Thymus (tissue), 14 donors: ENCODE results near the gene IGF2BP2. TPM values are rescaled to one million over a fixed set of nuclear protein-coding genes. Genes with fewer than 3 reads are reported as not detected.

Experiments
- DNase-seq, 9 donors: peaks; one replicate each; pipeline ENCODE4 v3.0.0-alpha.2; 2013; ENCODE audit warnings: low spot score in 9 of 9, low read depth in 6 of 9, missing footprints in 1 of 9
- H3K27ac ChIP-seq, 2 donors: one replicate each; pipeline ENCODE4 v1.5.1; 2013; ENCODE audit warnings: control low read depth in 1 of 2, low read depth in 1 of 2, low read length in 1 of 2, mild to moderate bottlenecking in 1 of 2, moderate library complexity in 1 of 2
- H3K27me3 ChIP-seq, 2 donors: one replicate each; pipeline ENCODE4 v1.5.1; 2013; ENCODE audit warnings: low read length in 1 of 2; ENCODE audit not compliant: control insufficient read depth in 2 of 2, insufficient read depth in 1 of 2
- H3K36me3 ChIP-seq, 2 donors: one replicate each; pipeline ENCODE4 v1.5.1; 2013; ENCODE audit warnings: low read length in 1 of 2, mild to moderate bottlenecking in 1 of 2, moderate library complexity in 1 of 2; ENCODE audit not compliant: control insufficient read depth in 2 of 2, insufficient read depth in 2 of 2
- H3K4me1 ChIP-seq, 2 donors: one replicate each; pipeline ENCODE4 v1.5.1; 2013; ENCODE audit warnings: low read length in 2 of 2; ENCODE audit not compliant: control insufficient read depth in 2 of 2, insufficient read depth in 2 of 2
- H3K4me3 ChIP-seq, 2 donors: one replicate each; pipeline ENCODE4 v1.5.1; 2013; ENCODE audit warnings: low read length in 2 of 2, control low read depth in 1 of 2, mild to moderate bottlenecking in 1 of 2
- H3K9me3 ChIP-seq, 2 donors: one replicate each; pipeline ENCODE4 v1.5.1; 2013; ENCODE audit warnings: low read length in 1 of 2, mild to moderate bottlenecking in 1 of 2; ENCODE audit not compliant: control insufficient read depth in 2 of 2, insufficient read depth in 1 of 2
- WGBS: extraction: QIAGEN DNeasy Blood & Tissue Kit; methylation state at CpG from one replicate; pipeline ENCODE4 v1.1.7; 2013; 5-methylcytosine and 5-hydroxymethylcytosine counted together
- long read RNA-seq, 10 donors: transcript quantifications; one replicate each; lab custom pipeline, GENCODE V29; 2026
- polyA plus RNA-seq: library from polyadenylated mRNA; stranded (reverse); fragments of 200-250 nt; gene quantifications from one replicate; pipeline ENCODE4 v1.2.3, GENCODE V29; 2013
- total RNA-seq: library from RNA; stranded (reverse); fragments of 120-200 nt; gene quantifications from one replicate; pipeline ENCODE4 v1.2.4, GENCODE V29; 2013
- donor health status: healthy.

Gene IGF2BP2
- total RNA-seq (12.1 TPM), polyA plus RNA-seq (2.0 TPM)
- long read RNA-seq, donor 1 = 0 reads
- long read RNA-seq, donor 2 = 0 reads
- long read RNA-seq, donor 3 = 0 reads
- long read RNA-seq, donor 4, partial matches to known transcripts = 0 of 2 reads
- long read RNA-seq, donor 4, other reads (novel, unspliced or antisense) = 0 of 2 reads
- long read RNA-seq, donor 5, partial matches to known transcripts = 0 of 3 reads
- long read RNA-seq, donor 5, other reads (novel, unspliced or antisense) = 0 of 3 reads
- long read RNA-seq, donor 6, partial matches to known transcripts = 0 of 1 reads
- long read RNA-seq, donor 6, other reads (novel, unspliced or antisense) = 0 of 1 reads
- long read RNA-seq, donor 7 = 0 reads
- long read RNA-seq, donor 8, partial matches to known transcripts = 0 of 1 reads
- long read RNA-seq, donor 8, other reads (novel, unspliced or antisense) = 0 of 1 reads
- long read RNA-seq, donor 9, partial matches to known transcripts = 0 of 1 reads
- long read RNA-seq, donor 9, other reads (novel, unspliced or antisense) = 0 of 1 reads
- long read RNA-seq, donor 10, partial matches to known transcripts = 0 of 2 reads
- long read RNA-seq, donor 10, other reads (novel, unspliced or antisense) = 0 of 2 reads

DNA sequence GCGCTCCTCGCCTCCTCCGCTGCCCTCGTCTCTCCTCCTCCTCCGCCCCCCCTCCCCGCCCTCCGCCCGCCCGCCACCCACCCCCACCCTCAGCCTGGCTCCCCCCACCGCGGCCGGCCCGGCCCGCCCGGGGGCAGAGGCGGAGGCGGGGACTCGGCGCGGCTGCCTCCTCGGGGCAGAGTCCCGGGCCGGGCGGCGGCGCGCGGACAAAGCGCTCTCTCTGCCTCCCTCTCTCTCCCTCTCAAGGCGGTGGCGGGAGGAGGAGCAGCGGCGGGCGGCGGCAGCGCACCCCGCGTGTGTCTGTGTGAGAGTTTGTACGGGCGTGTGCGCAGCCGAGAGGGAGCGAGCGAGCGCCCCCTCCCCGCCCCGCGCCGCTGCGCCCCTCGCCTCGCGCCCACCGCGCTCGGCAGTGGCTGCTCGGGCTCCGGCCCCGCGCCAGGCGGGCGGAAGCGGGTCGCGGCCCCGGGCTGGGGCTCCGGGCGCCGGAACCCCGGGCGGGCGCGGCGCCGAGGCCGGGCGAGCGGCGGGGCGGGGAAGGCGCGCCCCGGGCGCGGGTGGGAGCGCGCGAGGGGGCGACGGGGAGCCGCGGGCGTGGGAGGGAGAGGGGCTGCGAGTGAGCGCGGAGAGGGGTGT lies at the start of gene IGF2BP2:
IGF2BP2 (minus strand) TSS at position 37 of the 633 bp plus-strand sequence. CDS start 82 bp downstream, outside the sequence.
- Histone ChIP-seq H3K27me3 (peaks cover 18 to 33% of the 10 kb centered on the region in 2 donors), H3K4me3 (peak within 1 kb of the TSS; percentile 79 to 88), H3K36me3 (no peaks in the 10 kb centered on the region), H3K27ac (peak within 1 kb of the TSS; percentile 18 to 74), H3K9me3 (no peaks in the 10 kb centered on the region), H3K4me1 (peaks cover 7% of the 10 kb centered on the region in 2 donors)
- DNase-seq = peak in 7 of 9 donors; percentile 19 to 82 (median 53)
- WGBS = under 1% methylated on average over 95 of the region's 96 CpGs

DNA sequence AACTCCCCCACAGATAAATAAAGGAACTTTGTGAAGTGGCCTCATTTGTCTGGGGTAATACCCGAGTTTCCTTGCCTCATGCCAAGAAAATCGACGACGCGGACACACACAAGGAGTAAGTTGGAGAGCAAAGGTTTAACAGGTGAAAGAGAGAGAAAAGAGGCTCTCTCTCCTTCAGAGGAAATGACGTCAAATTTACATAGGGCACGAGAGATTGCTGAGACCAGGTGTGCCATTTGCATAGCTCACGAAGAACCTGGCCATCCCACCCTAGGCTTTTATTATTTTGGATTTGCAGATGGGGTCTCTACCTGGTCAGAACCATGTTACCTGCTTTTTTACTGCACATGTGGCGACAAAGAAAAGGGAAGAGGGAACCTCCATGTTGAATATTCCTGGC lies 49.3 kb upstream of the IGF2BP2 start:
- Histone ChIP-seq H3K4me3 (no peak overlapping the region), H3K27me3 (no peaks in the 10 kb centered on the region), H3K4me1 (no peaks in the 10 kb centered on the region), H3K27ac (no peak overlapping the region), H3K36me3 (no peaks in the 10 kb centered on the region), H3K9me3 (no peaks in the 10 kb centered on the region)
- no peak for DNase-seq
- WGBS = 84% methylated on average over 9 of the region's 9 CpGs

DNA sequence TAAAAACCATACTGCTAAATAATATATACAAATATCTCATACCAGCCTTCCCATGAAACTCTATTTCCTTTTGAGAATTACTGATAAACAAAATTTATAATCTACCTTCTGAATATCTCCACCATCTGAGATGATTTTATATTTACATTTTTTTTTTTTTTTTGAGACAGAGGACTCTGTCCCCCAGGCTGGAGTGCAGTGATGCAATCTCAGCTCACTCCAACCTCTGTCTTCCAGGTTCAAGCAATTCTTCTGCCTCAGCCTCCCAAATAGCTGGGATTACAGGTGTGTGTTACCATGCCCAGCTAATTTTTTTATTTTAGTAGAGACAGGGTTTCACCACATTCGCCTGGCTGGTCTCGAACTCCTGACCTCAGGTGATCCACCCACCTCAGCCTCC lies 42.8 kb upstream of the IGF2BP2 start:
- Histone ChIP-seq H3K27me3 (no peaks in the 10 kb centered on the region), H3K27ac (no peak overlapping the region)
- 100% methylated on average over 2 of the region's 2 CpGs for WGBS

DNA sequence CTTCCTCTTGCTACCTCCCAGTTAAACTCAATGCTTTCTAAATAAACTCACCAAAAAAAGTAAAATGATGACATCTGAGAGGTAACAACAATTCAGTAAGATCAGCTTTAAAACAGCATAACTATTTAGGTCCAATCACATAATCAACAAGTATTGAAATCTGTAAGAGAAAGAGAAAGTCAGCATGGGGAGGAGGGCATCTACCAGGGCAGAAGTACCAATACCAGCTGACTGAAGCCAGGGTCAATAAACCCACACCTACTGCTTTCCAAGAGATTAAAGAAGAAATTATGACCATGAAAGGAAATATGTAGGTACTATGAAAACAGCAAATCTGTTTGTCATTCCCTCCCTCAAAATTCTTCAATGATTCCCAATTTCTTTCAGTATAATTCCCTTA lies 42.2 kb upstream of the IGF2BP2 start:
- Histone ChIP-seq H3K36me3 (no peaks in the 10 kb centered on the region), H3K9me3 (no peaks in the 10 kb centered on the region), H3K27me3 (no peaks in the 10 kb centered on the region), H3K4me1 (no peaks in the 10 kb centered on the region), H3K4me3 (no peak overlapping the region), H3K27ac (no peak overlapping the region)
- DNase-seq = no peak

More for the DNA sequence above, 42.8 kb upstream of the IGF2BP2 start:
- H3K4me1 ChIP-seq = no peaks in the 10 kb centered on the region
- H3K36me3 ChIP-seq = no peaks in the 10 kb centered on the region
- no peak for DNase-seq
- H3K9me3 ChIP-seq = no peaks in the 10 kb centered on the region
- H3K4me3 ChIP-seq = no peak overlapping the region

DNA sequence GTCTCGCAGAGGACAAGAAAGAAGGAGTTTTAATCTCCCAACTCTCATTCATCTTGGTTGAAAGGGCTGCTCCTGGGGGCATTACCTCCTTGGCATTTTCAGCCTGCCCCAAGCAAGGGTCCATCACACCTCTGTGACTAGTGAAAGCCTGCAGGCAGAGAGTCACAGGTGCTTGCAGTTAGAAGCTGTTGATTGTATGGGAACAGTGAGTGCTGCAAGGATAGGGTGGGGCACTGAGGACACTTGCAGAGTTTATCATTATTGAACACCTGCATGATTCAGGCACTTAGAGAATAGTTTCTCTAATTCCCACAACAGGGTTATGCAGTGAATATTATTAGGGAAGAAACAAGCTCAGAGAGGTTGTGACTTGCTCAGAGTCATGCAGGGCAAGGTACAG lies 41.7 kb upstream of the IGF2BP2 start:
- Histone ChIP-seq H3K27ac (no peak overlapping the region), H3K4me3 (no peak overlapping the region), H3K4me1 (no peaks in the 10 kb centered on the region), H3K27me3 (no peaks in the 10 kb centered on the region), H3K9me3 (no peaks in the 10 kb centered on the region), H3K36me3 (no peaks in the 10 kb centered on the region)
- no peak for DNase-seq
- 97% methylated on average over 1 of the region's 1 CpG for WGBS

DNA sequence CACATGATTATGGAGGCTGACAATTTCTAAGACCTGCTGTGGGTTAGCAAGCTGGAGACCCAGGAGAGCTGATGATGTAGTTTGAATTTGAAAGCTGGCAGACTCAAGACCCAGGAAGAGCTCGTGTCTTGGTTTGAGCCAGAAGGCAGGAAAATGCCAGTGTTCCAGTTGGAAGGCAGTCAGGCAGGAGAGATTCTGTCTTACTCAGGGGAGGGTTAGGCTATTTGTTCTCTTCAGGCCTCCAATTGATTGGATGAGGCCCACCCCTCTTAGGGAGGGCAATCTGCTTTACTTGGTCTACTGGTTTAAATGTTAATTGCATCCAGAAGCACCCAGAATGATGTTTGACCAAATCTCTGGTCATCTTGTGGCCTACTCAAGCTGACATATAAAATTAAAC lies 40.4 kb upstream of the IGF2BP2 start:
- no peak for DNase-seq
- Histone ChIP-seq H3K4me1 (no peaks in the 10 kb centered on the region), H3K4me3 (no peak overlapping the region), H3K36me3 (no peaks in the 10 kb centered on the region), H3K9me3 (no peaks in the 10 kb centered on the region), H3K27ac (no peak overlapping the region), H3K27me3 (no peaks in the 10 kb centered on the region)
- WGBS = 95% methylated on average over 1 of the region's 1 CpG

DNA sequence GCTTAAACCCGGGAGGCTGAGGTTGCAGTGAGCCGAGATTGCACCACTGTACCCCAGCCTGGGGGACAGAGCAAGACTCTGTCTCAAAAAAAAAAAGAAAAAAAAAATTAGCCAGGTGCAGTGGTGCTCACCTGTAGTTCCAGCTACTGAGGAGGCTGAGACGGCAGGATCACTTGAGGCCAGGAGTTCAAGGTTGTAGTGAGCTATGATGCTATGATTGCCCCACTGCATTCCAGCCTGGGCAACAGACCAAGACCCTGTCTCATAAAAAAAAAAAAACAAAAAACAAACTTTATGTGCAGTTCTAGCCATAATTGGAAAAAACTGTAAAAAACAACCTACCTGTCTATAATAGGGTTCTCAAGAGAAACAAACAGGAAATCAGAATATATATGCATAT lies 39.9 kb upstream of the IGF2BP2 start:
- Histone ChIP-seq H3K27me3 (no peaks in the 10 kb centered on the region), H3K9me3 (no peaks in the 10 kb centered on the region), H3K4me1 (no peaks in the 10 kb centered on the region), H3K27ac (no peak overlapping the region), H3K4me3 (no peak overlapping the region), H3K36me3 (no peaks in the 10 kb centered on the region)
- DNase-seq = no peak
- 94% methylated on average over 3 of the region's 3 CpGs for WGBS

DNA sequence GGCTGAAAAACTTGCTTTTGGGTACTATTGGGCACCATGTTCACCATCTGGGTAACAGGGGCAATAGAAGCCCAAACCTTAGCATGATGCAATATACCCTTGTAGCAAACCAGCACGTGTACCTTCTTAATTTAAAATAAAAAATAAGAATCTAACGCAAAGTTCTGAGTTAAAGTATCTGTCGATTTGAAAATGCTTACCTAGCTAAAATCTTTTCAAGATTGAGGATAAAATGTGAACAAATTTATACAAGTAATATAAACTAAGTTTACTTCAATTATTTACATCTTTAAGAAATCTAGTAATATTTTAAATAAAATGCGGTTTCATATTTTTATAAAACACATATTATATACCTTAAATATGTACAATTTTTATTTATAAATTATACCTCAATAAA lies 38.1 kb upstream of the IGF2BP2 start:
- H3K36me3 ChIP-seq = no peaks in the 10 kb centered on the region
- 96% methylated on average over 4 of the region's 4 CpGs for WGBS
- no peak overlapping the region for H3K4me3 ChIP-seq
- DNase-seq = no peak
- no peaks in the 10 kb centered on the region for H3K9me3 ChIP-seq
- no peaks in the 10 kb centered on the region for H3K4me1 ChIP-seq
- H3K27me3 ChIP-seq = no peaks in the 10 kb centered on the region
- no peak overlapping the region for H3K27ac ChIP-seq

DNA sequence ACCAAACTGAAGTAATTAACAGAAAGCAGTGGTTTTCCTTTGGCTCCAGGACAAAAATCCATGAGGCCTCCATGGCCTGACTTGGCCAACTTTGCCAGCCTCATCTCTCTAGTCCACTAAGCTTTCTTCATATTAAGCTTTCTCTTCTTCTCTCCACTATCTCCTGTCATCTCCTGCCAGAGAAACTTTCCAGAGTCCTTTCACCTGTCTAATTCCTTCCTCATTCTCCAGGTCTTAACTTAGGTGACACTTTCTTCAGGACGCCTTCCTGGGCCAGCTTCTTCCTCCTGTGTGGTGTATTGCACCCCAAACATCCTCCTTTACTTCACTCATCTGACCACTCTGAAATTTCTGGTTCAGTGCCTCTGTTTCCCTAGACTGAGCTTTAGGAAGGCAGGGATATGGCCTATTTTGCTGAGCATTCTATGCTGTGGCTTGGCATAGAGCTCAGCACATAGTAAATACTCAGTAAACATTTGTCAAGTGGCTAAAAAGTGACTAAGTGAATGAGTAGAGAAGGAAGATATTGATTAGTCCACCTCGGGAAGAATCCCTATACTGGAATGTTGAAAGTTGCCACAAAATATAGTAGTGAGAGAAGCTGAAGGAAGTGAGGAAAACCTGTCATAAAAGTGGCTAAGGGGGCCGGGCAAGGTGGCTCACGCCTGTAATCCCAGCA lies 34.6 kb upstream of the IGF2BP2 start:
- Histone ChIP-seq H3K9me3 (peaks cover 0 to 3% of the 10 kb centered on the region in 2 donors), H3K27ac (no peak overlapping the region), H3K4me1 (no peaks in the 10 kb centered on the region), H3K36me3 (no peaks in the 10 kb centered on the region), H3K4me3 (no peak overlapping the region), H3K27me3 (no peaks in the 10 kb centered on the region)
- no peak for DNase-seq
- WGBS = 95% methylated on average over 4 of the region's 4 CpGs
